Fibroblast of gingiva (primary cell): Measurements from ENCODE around the gene PLEKHJ1.
"Not testable (repeated sequence)": the region's sequence is repeated elsewhere in the genome, so short reads cannot be mapped to it uniquely, and the experiment has no call there.

ENCODE experiments used
- DNase-seq: peaks from one replicate; pipeline ENCODE4 v3.0.0-alpha.2; 2011; ENCODE audit warnings: low read depth

Gene PLEKHJ1

DNA sequence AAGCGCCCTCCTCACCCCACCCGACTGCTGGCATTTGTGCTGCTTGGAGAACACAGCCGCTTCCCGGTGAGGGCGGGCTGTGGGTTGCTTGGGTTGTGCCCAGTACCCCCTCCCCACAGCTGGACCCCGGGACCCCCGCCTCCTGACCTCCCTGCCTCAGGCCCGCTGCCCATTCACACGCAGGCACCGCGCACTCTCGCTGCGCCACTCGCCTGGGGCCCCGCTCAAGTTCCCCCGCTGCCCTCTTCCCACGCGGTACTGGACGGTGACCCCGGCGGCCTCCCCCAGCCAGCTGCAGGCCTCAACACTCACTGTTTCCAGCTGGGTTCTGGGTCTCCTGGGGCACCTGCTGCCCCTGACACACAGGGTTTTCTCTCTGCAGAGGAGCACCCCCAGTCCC, 16.4 kb downstream of the PLEKHJ1 start:
- no peak for DNase-seq

DNA sequence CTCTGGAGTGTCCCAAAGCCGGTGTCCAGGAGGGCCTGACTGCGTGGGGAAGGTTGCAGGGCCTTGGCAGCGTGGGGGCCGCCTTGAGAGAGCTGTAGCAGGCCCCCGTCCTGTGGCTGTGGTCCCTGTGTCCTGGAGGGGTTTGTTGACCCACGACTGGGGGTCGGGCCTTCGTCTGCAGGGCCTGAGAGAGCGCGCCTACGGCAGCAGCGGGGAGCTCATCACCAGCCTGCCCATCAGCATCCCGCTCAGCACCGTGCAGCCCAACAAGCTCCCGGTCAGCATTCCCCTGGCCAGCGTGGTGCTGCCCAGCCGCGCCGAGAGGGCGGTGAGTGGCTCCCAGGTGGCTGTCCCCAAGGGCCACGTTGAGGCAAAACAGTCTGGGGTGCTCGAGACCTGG, 18.5 kb downstream of the PLEKHJ1 start:
- DNase-seq = no peak

DNA sequence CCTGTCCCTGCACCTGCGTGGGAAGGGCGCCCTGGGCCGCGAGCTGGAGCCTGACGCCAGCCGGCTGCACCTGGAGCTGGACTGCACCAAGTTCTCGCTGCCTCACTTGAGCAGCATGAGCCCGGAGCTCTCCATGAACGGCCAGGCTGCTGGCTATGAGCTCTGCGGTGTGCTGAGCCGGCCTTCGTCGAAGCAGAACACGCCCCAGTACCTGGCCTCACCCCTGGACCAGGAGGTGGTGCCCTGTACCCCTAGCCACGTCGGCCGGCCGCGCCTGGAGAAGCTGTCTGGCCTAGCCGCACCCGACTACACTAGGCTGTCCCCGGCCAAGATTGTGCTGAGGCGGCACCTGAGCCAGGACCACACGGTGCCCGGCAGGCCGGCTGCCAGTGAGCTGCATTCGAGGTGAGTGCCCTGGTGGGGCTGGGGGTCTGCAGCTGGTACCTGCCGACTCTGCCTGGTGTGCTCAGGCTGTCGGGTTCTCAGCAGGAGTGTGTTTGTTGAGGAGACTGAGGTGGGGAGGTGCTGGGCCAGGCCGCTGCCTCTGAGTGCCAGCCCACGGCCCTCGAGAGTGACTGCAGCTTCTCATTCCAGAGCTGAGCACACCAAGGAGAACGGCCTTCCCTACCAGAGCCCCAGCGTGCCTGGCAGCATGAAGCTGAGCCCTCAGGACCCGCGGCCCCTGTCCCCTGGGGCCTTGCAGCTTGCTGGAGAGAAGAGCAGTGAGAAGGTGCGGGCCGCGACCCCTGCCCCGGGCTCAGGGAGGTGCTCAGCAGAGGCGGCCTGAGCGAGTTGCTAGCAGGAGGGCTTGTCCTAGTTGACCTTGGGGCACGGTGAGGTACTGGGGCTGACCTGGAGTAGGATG, 19.5 kb downstream of the PLEKHJ1 start:
- DNase-seq = no peak

GRCh38 chr19:2215281-2215751, 20.8 kb downstream of the PLEKHJ1 start:
- DNase-seq = no peak

DNA sequence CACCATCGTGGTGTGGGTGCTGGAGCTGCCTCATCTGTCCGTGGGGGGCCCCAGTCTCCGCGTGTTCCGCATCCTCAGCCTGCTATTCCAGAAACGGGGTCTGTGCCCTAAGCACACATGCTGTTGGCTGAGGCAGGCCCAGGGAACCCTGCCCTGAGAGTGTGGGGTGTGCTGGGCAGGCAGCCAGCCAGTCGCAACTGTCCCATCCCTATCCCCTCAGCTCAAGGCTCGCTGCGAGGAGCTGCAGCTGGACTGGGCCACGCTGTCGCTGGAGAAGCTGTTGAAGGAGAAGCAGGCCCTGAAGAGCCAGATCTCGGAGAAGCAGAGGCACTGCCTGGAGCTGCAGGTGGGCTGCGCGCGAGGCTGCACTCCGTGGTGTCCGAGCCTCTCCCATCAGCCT, 21.9 kb downstream of the PLEKHJ1 start:
- DNase-seq = no peak

DNA sequence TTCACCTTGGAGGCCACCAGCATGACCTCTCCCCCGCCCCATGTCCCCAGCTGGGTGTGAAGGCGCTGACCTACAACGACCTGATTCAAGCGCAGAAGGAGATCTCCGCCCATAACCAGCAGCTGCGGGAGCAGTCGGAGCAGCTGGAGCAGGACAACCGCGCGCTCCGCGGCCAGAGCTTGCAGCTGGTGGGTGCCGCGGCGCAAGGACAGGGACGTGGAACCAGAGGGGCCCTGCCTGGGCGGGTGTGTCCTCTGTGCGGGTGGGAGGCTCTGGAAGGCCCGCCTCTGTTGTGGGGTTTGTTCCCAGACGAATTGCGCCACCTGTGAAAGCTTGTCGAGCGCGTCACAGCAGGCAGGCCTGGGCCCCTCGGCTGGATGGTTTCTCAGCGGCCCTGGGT, 22.3 kb downstream of the PLEKHJ1 start:
- no peak for DNase-seq

DNA sequence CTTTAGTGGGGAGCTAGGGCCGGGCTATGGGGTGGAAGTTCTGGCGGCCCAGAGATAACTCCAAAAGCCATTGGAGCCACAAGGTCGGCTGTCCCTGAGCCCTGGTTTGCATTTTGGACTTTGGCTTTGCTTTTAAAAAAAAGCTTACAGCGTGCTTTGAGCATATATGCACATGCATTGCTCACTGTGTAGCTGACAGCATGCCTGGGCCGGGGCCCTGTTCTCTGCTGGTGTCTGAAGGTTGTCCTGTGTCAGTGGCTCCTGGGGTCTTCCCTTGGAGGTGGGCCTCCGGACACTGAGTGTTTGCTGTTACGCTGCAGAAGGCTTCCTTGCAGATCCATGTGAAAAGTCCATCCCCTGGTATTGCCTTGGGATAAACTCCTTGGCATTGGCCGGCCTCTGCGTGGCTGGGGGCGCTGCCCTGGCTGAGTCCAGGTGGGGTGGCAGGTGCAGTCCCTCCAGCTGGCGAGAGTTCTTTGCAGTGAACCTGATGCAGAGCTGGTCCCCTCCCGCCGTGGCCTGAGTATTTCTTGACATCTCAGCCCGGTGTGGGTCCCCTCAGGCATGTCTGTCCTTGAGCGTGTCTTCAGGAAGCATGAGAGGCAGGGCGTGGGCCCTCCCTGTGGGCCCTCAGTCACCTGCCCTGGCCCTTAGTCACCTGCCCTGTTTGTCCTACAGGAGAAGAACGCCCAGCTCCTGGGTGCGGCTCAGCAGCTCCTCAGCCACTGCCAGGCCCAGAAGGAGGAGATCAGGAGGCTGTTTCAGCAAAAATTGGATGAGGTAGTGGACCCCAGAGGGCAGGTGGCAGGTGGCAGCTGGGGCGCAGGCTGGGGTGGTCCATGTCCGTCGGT, 23.0 kb downstream of the PLEKHJ1 start:
- no peak for DNase-seq

GRCh38 chr19:2210987-2211740, 25.0 kb downstream of the PLEKHJ1 start:
- DNase-seq = no peak

GRCh38 chr19:2210206-2210605, 25.9 kb downstream of the PLEKHJ1 start:
- DNase-seq = no peak

GRCh38 chr19:2209408-2209807, 26.7 kb downstream of the PLEKHJ1 start:
- no peak for DNase-seq

- no peak for DNase-seq
Measured at GRCh38 chr19:2208975-2209374, 27.2 kb downstream of the PLEKHJ1 start.

GRCh38 chr19:2207991-2208860, 27.9 kb downstream of the PLEKHJ1 start:
- peak; percentile 74 for DNase-seq

GRCh38 chr19:2207008-2207407, 29.1 kb downstream of the PLEKHJ1 start:
- no peak for DNase-seq

DNA sequence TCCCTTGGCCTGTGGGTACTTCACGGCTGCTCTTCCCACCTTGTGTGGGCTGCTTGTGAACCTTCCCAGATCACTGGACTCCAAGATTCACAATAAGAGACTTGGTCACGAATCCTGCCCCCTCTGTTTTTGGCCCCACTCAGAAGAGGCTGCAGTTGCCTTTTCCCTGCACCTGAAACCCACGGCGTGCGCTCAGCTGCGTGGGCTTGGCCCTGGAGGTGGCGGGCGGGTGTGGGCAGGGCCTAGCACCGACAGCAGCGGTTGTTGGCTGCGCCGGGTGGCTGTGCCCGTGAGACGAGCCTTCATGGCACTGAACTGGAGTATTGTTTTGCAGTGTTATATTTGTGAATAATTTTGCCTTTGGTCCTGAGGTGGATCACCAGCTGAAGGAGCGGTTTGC, 33.8 kb downstream of the PLEKHJ1 start:
- no peak for DNase-seq

DNA sequence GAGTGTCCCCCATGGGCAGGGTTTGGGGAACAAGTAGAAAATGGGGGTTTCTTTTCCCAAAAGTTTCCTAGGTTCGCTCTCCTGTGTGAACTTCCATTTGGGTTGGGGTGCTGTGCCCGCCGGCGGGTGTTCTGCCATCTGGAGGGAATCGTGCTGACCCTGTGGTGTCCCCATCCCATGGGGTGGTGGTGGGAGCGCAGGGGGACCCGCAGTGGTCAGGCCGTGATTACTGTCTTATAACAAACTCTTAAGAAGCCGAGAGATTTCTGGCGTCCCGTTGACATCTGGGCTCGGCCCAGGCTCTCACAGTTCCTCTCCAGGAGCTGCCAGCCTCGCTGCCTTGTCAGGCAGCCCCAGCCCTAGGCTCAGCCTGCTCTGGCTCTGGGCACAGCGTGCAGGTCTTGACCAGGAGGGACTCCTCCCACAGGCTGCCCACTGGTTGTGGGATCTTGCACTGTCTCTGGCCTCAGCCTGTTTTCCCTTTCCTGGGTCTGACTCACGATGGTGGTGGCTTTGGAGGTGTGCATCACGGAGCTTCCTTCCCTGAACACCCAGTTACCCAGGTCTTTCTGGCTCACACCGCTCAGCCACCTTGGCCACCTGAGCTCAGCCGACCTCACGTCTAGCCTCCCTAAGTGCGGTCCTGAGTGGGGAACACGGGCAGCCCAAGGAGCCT, 34.5 kb downstream of the PLEKHJ1 start:
- no peak for DNase-seq

GRCh38 chr19:2200624-2201294, 35.4 kb downstream of the PLEKHJ1 start:
- DNase-seq = not testable (repeated sequence)

- DNase-seq = no peak
Measured at GRCh38 chr19:2199861-2200623, 36.1 kb downstream of the PLEKHJ1 start.

DNA sequence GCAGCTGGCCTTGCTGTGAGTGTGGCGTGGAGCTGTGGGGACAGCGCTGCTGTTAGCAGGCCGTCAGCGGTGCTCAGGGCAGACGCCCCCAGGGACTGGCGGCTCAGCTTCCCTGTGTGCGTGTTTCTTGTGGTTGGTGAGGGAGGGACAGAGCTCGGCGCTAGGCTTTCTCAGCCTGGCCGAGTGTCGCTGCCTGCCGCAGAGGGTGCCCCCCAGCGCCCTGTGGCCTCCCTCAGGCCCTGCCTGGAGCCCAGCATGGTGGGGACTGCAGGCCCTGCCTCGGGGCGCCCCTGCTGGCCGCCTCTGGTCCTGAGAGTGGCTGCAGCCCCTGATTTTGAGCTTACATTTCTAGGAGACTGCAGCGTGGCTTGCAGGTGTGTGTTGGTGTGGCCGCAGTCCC, 36.9 kb downstream of the PLEKHJ1 start:
- no peak for DNase-seq

DNA sequence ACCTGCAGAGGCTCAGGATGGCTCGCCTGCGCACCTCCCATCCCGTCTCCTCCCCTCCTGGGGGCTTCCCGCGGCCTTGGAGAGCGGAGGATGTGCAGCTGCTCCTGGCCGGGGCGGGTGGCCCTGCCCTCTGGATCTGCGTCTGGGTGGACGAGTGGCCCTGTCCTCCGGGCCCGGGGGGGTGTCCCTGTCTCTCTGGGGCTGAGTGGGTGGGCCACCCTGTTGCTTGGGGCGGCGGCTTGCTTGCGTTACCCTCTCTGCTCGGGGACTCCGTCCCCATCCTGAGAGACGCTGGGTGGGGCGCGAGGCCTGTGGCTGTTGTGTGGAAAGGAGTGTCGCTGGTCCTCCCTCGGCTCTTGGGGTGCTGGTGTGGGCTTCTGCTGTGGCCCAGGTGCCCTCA, 37.8 kb downstream of the PLEKHJ1 start:
- no peak for DNase-seq
